HEK293 (cell line): ENCODE measurements around the gene TMEM150A.

Experiments used
- CTCF ChIA-PET: fragments of 350-600 bp; formaldehyde crosslinking; extraction: SDS; loops from one replicate; lab custom pipeline; 2021; ENCODE audit warnings: antibody characterized with exemption; lab: Yijun Ruan, JAX
- POLR2A ChIA-PET: fragments of 300-600 bp; formaldehyde crosslinking; extraction: SDS; loops from one replicate; lab custom pipeline; 2020; ENCODE audit warnings: antibody characterized with exemption, inconsistent platforms; lab: Yijun Ruan, JAX
- H3K27ac ChIP-seq: fragments of 200-500 bp; sonication (Bioruptor generic); 2 replicates; pipeline ENCODE4 v1.5.1; 2014; ENCODE audit warnings: low read depth, low read length, control low read depth, inconsistent platforms; ENCODE audit errors: extremely low read depth
- H3K36me3 ChIP-seq, 2 experiments: fragments of 200-500 bp in 1 of 2; sonication (Bioruptor generic) in 1 of 2; 1 replicate in 1 of 2; 2 replicates in 1 of 2; pipeline ENCODE4 v1.5.1; 2014 to 2017; ENCODE audit warnings: inconsistent platforms in 2 of 2, low read length in 2 of 2; ENCODE audit not compliant: control insufficient read depth in 2 of 2, insufficient read depth in 1 of 2
- H3K4me1 ChIP-seq: fragments of 200-500 bp; sonication (Bioruptor generic); 2 replicates; pipeline ENCODE4 v1.5.1; 2014; ENCODE audit warnings: mild to moderate bottlenecking, low read length, inconsistent platforms; ENCODE audit not compliant: control insufficient read depth, insufficient read depth
- H3K4me3 ChIP-seq: 2 replicates; pipeline ENCODE4 v1.5.1; 2011; ENCODE audit warnings: low read depth, mild to moderate bottlenecking, control low read depth, low read length, moderate library complexity
- H3K9me3 ChIP-seq: fragments of 200-500 bp; sonication (Bioruptor generic); 2 replicates; pipeline ENCODE4 v1.5.1; 2014; ENCODE audit warnings: low read depth, low read length, inconsistent platforms; ENCODE audit not compliant: control insufficient read depth, insufficient read depth
- BCL11B ChIP-seq: fragments of 450-650 bp; formaldehyde crosslinking; IDR thresholded peaks from 2 replicates; pipeline ENCODE4 v1.5.1; 2016; ENCODE audit warnings: low read depth, missing biosample characterization, missing genetic modification characterization
- GLI2 ChIP-seq: fragments of 450-650 bp; formaldehyde crosslinking; IDR thresholded peaks from 2 replicates; pipeline ENCODE4; 2017; ENCODE audit warnings: missing biosample characterization, missing genetic modification characterization, low read depth, borderline replicate concordance
- SCRT1 ChIP-seq: fragments of 450-650 bp; formaldehyde crosslinking; IDR thresholded peaks from 2 replicates; pipeline ENCODE4 v1.5.1; 2016; ENCODE audit warnings: missing biosample characterization, missing genetic modification characterization, borderline replicate concordance
- ZBTB1 ChIP-seq: fragments of 450-650 bp; formaldehyde crosslinking; IDR thresholded peaks from 2 replicates; pipeline ENCODE4 v1.5.1; 2016; ENCODE audit warnings: missing biosample characterization, missing genetic modification characterization
- ZEB2 ChIP-seq: fragments of 450-650 bp; formaldehyde crosslinking; IDR thresholded peaks from 2 replicates; pipeline ENCODE4 v1.5.1; 2016; ENCODE audit warnings: missing biosample characterization, missing genetic modification characterization
- ZNF121 ChIP-seq: fragments of 450-650 bp; formaldehyde crosslinking; IDR thresholded peaks from 2 replicates; pipeline ENCODE4 v1.5.1; 2016; ENCODE audit warnings: missing biosample characterization, missing genetic modification characterization
- ZNF146 ChIP-seq: fragments of 450-650 bp; formaldehyde crosslinking; IDR thresholded peaks from 2 replicates; pipeline ENCODE4 v1.5.1; 2016; ENCODE audit warnings: missing biosample characterization, missing genetic modification characterization
- ZNF248 ChIP-seq: fragments of 450-650 bp; formaldehyde crosslinking; IDR thresholded peaks from 2 replicates; pipeline ENCODE4 v1.5.1; 2017; ENCODE audit warnings: missing biosample characterization, missing genetic modification characterization
- ZNF266 ChIP-seq: fragments of 450-650 bp; formaldehyde crosslinking; IDR thresholded peaks from 2 replicates; pipeline ENCODE4 v1.5.1; 2016; ENCODE audit warnings: missing biosample characterization, missing genetic modification characterization, low read depth
- ZNF585B ChIP-seq: fragments of 450-650 bp; formaldehyde crosslinking; IDR thresholded peaks from 2 replicates; pipeline ENCODE4 v1.5.1; 2016; ENCODE audit warnings: missing biosample characterization, missing genetic modification characterization
- ZNF621 ChIP-seq: fragments of 450-650 bp; formaldehyde crosslinking; IDR thresholded peaks from 2 replicates; pipeline ENCODE4 v1.5.1; 2017; ENCODE audit warnings: missing biosample characterization, missing genetic modification characterization
- ZNF776 ChIP-seq: fragments of 450-650 bp; formaldehyde crosslinking; IDR thresholded peaks from 2 replicates; pipeline ENCODE4 v1.5.0; 2017; ENCODE audit warnings: missing biosample characterization, missing genetic modification characterization, borderline replicate concordance
- ZNF777 ChIP-seq: fragments of 450-650 bp; formaldehyde crosslinking; IDR thresholded peaks from 2 replicates; pipeline ENCODE4 v1.5.1; 2017; ENCODE audit warnings: missing biosample characterization, missing genetic modification characterization, borderline replicate concordance
- TF ChIP-seq, protein P1 (sequence below): fragments of 450-650 bp; formaldehyde crosslinking; IDR thresholded peaks from 2 replicates; pipeline ENCODE4 v1.5.0; 2017; ENCODE audit warnings: missing biosample characterization, missing genetic modification characterization, borderline replicate concordance
- TF ChIP-seq, protein P2 (sequence below): fragments of 450-650 bp; formaldehyde crosslinking; IDR thresholded peaks from 2 replicates; pipeline ENCODE4 v1.5.1; 2016; ENCODE audit warnings: missing biosample characterization, missing genetic modification characterization
- TF ChIP-seq, protein P3 (sequence below): fragments of 450-650 bp; IDR thresholded peaks from 2 replicates; pipeline ENCODE4 v1.5.1; 2018; ENCODE audit warnings: missing biosample characterization, mild to moderate bottlenecking, missing genetic modification characterization

TMEM150A gene

DNA sequence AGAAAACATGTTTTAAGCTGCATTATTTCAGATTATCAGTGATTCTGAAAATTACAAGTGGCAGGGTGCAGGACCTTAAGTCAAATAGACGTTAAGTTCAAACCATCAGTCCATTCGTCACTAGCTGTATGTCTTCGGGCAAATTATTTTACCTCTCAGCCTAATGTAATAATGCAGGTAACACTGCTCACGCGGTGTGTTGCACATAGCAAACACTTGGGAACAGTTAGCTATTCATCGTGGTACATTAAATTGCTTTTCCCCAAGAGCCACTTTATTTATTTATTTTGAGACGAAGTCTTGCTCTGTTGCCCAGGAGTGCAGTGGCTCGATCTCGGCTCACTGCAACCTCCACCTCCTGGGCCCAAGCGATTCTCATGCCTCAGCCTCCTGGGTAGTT lies 53.4 kb downstream of the TMEM150A start (continued):
- no peak for TF ChIP-seq ZNF777 (tag by site-specific recombination)
- TF ChIP-seq, all 188 proteins: peak for 0

DNA sequence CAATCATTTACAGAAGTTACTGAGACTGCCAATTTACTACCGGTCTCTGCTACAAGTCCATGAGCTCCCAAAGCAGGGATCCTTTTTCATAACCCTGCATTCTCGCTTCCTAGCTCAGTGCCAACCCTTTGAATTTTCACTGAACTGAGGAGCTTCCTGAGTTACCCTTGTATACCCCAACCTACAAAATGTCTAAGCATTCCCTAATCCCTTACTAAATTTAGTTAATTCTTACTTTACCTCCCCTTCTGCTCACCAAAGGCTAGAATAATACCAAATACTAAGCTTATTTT lies 53.9 kb downstream of the TMEM150A start:
- H3K4me3 ChIP-seq: no peak overlapping the region
- H3K9me3 ChIP-seq: no peaks in the 10 kb centered on the region
- POLR2A ChIA-PET: interaction anchor here (0.6 to 12.3 kb wide), 7 partner anchors 10 to 194 kb away, joined by 3 to 106 read pairs (median 5); partner anchors contain the start of genes ELMOD3, GGCX, MAT2A and SH2D6
- TF ChIP-seq GLI2 (tag by site-specific recombination): no peak
- TF ChIP-seq, protein P1, sequence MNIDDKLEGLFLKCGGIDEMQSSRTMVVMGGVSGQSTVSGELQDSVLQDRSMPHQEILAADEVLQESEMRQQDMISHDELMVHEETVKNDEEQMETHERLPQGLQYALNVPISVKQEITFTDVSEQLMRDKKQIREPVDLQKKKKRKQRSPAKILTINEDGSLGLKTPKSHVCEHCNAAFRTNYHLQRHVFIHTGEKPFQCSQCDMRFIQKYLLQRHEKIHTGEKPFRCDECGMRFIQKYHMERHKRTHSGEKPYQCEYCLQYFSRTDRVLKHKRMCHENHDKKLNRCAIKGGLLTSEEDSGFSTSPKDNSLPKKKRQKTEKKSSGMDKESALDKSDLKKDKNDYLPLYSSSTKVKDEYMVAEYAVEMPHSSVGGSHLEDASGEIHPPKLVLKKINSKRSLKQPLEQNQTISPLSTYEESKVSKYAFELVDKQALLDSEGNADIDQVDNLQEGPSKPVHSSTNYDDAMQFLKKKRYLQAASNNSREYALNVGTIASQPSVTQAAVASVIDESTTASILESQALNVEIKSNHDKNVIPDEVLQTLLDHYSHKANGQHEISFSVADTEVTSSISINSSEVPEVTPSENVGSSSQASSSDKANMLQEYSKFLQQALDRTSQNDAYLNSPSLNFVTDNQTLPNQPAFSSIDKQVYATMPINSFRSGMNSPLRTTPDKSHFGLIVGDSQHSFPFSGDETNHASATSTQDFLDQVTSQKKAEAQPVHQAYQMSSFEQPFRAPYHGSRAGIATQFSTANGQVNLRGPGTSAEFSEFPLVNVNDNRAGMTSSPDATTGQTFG (tag by site-specific recombination): no peak
- TF ChIP-seq ZNF248 (tag by site-specific recombination): no peak
- TF ChIP-seq ZNF621 (tag by site-specific recombination): no peak
- no peak for TF ChIP-seq ZNF266
- no peak for TF ChIP-seq ZNF776
- TF ChIP-seq BCL11B: no peak
- TF ChIP-seq SCRT1 (tag by site-specific recombination): no peak
- TF ChIP-seq ZBTB1: no peak
- no peak for TF ChIP-seq ZNF121 (tag by site-specific recombination)
- TF ChIP-seq ZNF146 (tag by site-specific recombination): no peak
- TF ChIP-seq, protein P2, sequence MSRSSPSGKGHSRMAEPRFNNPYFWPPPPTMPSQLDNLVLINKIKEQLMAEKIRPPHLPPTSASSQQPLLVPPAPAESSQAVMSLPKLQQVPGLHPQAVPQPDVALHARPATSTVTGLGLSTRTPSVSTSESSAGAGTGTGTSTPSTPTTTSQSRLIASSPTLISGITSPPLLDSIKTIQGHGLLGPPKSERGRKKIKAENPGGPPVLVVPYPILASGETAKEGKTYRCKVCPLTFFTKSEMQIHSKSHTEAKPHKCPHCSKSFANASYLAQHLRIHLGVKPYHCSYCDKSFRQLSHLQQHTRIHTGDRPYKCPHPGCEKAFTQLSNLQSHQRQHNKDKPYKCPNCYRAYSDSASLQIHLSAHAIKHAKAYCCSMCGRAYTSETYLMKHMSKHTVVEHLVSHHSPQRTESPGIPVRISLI: no peak
- TF ChIP-seq, protein P3, sequence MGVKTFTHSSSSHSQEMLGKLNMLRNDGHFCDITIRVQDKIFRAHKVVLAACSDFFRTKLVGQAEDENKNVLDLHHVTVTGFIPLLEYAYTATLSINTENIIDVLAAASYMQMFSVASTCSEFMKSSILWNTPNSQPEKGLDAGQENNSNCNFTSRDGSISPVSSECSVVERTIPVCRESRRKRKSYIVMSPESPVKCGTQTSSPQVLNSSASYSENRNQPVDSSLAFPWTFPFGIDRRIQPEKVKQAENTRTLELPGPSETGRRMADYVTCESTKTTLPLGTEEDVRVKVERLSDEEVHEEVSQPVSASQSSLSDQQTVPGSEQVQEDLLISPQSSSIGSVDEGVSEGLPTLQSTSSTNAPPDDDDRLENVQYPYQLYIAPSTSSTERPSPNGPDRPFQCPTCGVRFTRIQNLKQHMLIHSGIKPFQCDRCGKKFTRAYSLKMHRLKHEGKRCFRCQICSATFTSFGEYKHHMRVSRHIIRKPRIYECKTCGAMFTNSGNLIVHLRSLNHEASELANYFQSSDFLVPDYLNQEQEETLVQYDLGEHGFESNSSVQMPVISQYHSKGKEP (tag by site-specific recombination): no peak
- no peak for TF ChIP-seq ZEB2 (tag by site-specific recombination)
- no peak for TF ChIP-seq ZNF585B
- TF ChIP-seq, all 188 proteins: peak for 0
- H3K4me1 ChIP-seq: no peaks in the 10 kb centered on the region
- CTCF ChIA-PET: interaction anchor here (0.6 to 9.8 kb wide), 8 partner anchors 9 to 248 kb away, joined by 3 to 144 read pairs (median 3); partner anchors contain the start of gene SH2D6
- peaks cover 22 to 90% of the 10 kb centered on the region in 2 experiments for H3K36me3 ChIP-seq
- H3K27ac ChIP-seq: no peak overlapping the region
